Inflammatory macrophage treated with lipopolysaccharide for 1 hour (primary cell): ENCODE measurements around the gene ADD2.

ENCODE experiments used
- DNase-seq, 2 donors: peaks; one replicate each; pipeline ENCODE4 v3.0.0-alpha.2; 2020 to 2022

Gene ADD2, protein sequence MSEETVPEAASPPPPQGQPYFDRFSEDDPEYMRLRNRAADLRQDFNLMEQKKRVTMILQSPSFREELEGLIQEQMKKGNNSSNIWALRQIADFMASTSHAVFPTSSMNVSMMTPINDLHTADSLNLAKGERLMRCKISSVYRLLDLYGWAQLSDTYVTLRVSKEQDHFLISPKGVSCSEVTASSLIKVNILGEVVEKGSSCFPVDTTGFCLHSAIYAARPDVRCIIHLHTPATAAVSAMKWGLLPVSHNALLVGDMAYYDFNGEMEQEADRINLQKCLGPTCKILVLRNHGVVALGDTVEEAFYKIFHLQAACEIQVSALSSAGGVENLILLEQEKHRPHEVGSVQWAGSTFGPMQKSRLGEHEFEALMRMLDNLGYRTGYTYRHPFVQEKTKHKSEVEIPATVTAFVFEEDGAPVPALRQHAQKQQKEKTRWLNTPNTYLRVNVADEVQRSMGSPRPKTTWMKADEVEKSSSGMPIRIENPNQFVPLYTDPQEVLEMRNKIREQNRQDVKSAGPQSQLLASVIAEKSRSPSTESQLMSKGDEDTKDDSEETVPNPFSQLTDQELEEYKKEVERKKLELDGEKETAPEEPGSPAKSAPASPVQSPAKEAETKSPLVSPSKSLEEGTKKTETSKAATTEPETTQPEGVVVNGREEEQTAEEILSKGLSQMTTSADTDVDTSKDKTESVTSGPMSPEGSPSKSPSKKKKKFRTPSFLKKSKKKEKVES

GRCh38 chr2:70767699-70768589 is at the start of gene ADD2:
Gene ADD2, minus strand, starts transcription at chr2:70768200. Its CDS starts 61,792 bp downstream, at chr2:70706408.
- DNase-seq = peak; percentile 26 to 47

GRCh38 chr2:70817284-70817954 is 49.4 kb upstream of the ADD2 start:
- no peak for DNase-seq

- DNase-seq = no peak
Observed at GRCh38 chr2:70816726-70817125, 48.7 kb upstream of the ADD2 start.

DNA sequence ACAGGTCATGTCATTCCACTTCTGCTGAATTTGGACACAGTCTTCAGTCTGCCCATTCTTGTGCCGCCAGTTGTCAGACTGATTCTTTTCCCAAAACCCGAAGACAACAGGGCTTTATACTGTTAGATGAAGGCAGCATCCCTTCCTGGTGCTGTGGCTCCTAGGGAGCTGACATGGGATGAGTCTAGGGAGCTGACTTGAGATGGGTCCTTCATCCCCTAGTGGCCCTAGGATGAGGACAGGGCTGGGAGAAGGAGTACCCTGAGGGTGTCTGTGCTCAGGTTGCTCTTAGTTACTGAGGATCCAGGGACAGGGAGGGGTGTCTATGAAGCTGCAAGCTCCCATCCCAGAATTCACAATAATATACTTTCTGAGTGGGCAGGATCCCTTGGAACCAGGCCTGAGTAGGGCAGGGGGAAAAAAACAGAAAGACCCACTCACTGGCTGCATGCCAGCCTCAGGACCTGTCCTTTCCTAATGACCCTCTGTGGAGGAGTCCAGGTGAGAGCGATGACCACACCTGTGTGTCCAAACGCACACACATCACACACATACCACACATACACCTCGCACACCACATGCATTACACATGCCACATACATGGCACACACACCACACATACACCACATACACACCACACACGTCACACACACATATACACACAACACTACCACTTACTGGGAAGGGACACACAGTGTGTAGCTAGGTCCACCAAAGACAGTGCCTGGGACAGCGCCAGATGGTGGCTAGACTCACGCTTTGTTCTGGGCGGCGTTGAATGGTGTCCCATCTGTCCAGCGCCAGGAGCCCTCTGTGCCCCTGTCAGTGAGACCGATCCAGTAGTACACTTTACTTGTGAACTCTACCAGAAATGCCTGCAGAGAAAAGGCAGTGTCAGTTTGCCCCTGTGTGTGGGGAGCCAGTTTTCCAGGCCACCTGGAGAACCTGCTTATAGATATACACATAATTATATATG is 41.3 kb upstream of the ADD2 start:
- no peak for DNase-seq

- DNase-seq = no peak
Observed at GRCh38 chr2:70807828-70808118, 39.8 kb upstream of the ADD2 start.

- DNase-seq = no peak
Observed at GRCh38 chr2:70807102-70807827, 39.3 kb upstream of the ADD2 start.

GRCh38 chr2:70806620-70807019 is 38.6 kb upstream of the ADD2 start:
- no peak for DNase-seq

DNA sequence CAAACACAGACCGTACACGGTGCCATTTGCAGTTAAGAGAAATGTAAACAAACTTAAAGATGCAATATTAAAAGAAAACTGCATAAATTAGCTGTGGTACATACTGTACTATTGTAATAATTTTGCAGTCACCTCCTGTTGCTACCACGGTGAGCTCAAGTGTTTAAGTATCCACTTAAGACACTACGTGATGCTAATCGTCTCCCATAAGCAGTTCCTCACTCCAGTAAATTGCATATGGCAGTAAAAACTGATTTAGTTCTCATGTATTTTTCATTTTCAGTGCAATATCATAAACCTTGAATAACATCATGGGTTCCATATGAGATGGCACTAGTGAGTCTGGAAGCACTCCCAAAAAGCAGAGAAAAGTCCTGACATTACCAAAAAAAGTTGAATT is 38.0 kb upstream of the ADD2 start:
- DNase-seq = no peak

DNA sequence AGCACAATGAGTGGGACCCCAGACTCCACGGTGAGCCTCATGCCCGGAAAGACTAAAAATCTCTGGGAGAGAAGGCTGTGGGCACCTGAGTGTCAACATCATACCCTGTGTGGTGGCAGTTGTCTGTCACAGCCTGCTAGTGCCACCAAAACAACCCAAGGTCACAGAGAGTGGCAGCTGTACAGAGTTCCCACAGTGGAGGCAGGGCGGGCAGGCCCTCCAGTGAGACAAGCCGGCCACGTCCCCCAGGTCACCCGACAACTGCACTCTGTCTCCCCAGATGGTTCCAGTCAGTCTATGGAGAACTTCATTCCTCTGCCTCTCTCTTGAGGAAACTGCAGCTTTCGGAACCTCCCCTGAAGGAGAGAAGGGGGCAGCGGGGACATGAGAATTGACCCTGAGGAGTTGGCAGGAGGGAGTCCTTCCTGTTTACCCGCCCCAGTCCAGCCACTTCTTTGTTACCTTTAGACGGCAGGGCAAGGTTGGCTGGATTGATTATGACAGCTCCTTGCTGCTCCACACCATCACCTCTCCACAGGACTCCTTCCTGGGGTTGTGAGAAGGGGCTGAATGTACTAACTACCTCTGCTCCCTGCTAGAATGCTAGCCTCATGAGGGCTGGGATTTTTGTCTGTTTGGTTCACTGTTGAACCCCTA is 33.7 kb upstream of the ADD2 start:
- no peak for DNase-seq

DNA sequence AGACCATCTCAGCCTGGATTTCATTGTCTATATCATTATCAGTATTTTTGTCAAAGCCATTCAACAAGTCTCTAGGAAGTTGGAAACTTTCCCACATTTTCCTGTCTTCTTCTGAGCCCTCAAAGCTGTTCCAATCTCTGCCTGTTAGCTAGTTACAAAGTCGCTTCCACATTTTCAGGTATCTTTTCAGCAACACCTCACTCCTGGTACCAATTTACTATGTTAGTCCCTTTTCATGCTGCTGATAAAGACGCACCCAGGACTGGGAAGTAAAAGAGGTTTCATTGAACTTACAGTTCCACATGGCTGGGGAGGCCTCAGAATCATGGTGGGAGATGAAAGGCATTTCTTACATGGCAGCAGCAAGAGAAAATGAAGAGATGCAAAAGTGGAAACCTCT is 31.7 kb upstream of the ADD2 start:
- DNase-seq = no peak

DNA sequence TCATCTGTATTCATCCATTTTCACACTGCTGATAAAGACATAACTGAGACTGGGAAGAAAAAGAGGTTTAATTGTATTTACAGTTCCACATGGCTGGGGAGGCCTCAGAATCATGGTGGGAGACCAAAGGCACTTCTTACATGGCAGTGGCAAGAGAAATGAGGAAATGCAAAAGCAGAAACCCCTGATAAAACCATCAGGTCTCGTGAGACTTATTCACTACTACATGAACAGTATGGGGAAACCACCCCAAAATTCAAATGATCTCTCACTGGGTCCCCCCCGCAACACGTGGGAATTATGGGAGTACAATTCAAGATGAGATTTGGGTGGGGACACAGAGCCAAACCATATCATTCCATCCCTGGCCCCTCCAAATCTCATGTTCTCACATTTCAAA is 30.0 kb upstream of the ADD2 start:
- peak; percentile 54 to 56 for DNase-seq

GRCh38 chr2:70797506-70797905 is 29.5 kb upstream of the ADD2 start:
- DNase-seq = no peak

DNA sequence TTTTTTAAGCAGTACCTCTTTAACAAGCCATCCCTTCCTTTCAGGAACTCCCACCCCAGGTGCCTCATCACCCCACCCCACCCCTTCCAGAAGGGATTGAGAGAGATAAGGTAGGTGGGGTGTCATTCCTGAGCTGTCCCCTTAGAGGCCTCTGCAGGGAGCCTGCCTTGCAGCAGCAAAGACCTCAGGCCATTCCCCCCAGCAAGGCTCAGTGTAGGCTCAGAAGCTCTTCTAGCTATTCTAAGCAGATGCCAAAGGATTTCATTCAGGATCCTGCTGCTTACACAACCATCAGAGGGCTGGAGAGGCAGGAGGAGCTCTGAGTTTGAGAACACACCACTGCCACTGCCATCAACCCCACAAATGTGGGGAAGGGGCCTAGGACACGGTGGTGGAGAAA is 28.3 kb upstream of the ADD2 start:
- no peak for DNase-seq

DNA sequence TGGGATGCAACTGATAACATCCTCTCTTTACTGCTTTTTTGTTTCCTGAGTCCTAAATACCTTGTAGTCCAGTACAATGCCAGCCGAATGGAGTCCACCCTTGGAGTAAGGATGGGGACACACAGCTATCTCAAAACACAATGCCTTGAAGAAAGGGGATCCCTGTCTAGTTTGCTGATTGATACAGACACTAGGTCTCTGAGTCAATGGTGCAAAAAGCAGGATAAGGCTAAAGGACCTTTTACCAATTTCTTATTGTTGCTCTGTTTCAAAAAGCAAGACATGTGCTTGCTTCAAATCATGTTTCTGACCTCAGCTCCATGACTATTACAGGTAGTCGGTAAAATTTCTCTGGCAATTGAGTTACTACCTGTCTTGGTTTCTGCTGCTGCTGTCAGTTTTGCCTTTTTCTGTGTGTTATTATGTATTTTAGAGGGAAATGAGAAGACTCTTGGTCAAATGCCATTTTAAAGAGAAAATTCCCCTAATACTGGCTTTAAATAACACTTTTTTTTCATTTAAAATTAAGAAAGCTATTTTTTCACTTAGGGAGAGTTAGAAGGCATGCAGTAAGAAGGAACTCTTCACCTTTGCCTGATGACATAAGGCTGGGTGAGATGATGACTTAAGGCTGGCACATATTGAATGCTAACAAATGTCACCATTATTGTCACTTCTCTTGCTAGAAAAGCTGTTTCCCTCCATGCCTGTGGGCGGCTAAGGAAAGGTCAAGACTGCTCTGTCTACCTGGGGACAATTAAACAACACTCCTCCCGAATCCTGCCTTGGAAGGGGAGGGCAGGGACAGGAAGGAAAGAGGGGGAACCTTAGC is 27.4 kb upstream of the ADD2 start:
- no peak for DNase-seq

GRCh38 chr2:70793450-70793849 is 25.4 kb upstream of the ADD2 start:
- DNase-seq = peak; percentile 77 to 79

- DNase-seq = no peak
Observed at GRCh38 chr2:70790136-70790828, 22.3 kb upstream of the ADD2 start, which contains the start of gene FIGLA. Gene FIGLA, minus strand, starts transcription at chr2:70790643. Its CDS starts 5 bp downstream, at chr2:70790638.

DNA sequence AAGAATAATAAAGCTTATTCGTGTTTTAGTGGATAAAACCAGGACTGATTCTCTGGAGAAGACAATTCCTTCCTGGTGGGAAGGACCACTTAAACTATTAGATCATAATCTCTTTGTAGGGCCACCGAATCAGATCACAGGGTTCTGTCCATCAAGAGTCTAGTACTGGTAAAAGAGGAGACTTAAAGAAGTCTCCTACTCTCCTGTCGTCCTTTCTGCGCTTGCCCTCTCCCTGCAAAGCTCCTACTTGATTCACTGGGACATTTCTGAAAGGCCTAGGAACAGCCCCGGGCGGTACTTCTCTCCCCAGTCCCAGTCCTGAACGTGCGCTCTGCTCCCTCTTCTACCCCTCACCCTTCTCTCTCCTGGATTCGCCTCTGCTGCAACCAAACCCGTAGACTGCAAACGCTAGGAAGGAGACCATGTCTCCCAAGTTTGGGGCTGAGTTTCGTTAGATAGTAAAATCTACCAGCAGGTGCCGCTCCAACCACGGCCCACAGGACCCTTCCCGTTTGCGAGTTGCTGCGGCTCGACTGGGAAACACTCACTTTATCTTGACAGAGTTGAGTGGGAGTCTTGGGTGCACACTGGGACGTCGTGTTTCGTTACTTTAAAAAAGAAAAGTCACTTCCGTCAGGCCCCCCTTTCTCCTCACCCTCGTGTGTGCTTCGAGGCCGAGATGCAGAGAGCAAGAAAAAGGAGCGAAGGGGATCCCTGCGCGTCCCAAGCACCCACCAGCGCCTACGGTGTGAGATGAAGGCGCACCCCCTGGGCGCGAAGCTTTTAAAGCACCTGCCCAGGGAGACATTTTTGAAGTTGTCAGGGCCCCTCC is 21.5 kb upstream of the ADD2 start:
- DNase-seq = peak; percentile 66 to 91
